HT1080 (cell line): ENCODE measurements around the gene LBHD1. TPM values are rescaled to one million over a fixed set of nuclear protein-coding genes. Genes with fewer than 3 reads are reported as not detected.
"Not testable (repeated sequence)": the region's sequence is repeated elsewhere in the genome, so short reads cannot be mapped to it uniquely, and the experiment has no call there.

Experiments
- DNase-seq: peaks from one replicate; pipeline ENCODE4 v3.0.0-alpha.2; 2015; ENCODE audit warnings: low read depth
- polyA plus RNA-seq, 2 experiments: library from polyadenylated mRNA; depleted of rRNA; stranded (reverse); fragments of >200 nt; gene quantifications; 2 replicates each; pipeline ENCODE4 v1.2.3, GENCODE V29; 2015
- total RNA-seq: library from RNA; depleted of rRNA; stranded (reverse); fragments of >200 nt; shearing (Covaris generic); gene quantifications from 2 replicates; pipeline ENCODE4 v1.2.3, GENCODE V29; 2014; rRNA removed

Gene LBHD1
- total RNA-seq: 4.8 and 6.6 TPM in 2 replicates
- polyA plus RNA-seq (2015; cell fraction: cytosol; rRNA removed): 6.7 and 8.7 TPM in 2 replicates
- polyA plus RNA-seq (2015; cell fraction: nucleus; rRNA removed): 34.1 and 37.4 TPM in 2 replicates

DNA sequence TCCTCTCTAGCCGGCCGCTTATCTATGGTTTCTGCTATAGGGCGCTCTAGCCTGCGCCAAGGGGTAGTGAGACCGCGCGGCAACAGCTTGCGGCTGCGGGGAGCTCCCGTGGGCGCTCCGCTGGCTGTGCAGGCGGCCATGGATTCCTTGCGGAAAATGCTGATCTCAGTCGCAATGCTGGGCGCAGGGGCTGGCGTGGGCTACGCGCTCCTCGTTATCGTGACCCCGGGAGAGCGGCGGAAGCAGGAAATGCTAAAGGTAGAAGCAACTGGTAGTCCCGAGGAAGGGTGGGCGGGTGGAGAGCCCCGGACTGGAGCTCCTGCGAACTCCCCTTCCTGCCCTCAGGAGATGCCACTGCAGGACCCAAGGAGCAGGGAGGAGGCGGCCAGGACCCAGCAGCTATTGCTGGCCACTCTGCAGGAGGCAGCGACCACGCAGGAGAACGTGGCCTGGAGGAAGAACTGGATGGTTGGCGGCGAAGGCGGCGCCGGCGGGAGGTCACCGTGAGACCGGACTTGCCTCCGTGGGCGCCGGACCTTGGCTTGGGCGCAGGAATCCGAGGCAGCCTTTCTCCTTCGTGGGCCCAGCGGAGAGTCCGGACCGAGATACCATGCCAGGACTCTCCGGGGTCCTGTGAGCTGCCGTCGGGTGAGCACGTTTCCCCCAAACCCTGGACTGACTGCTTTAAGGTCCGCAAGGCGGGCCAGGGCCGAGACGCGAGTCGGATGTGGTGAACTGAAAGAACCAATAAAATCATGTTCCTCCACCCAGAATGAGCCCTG lies at the start of gene LBHD1, which contains the start of gene UQCC3:
LBHD1 (minus strand) TSS at position 660 of the 782 bp plus-strand sequence. CDS start 2,236 bp downstream, outside the sequence.
UQCC3 (plus strand) TSS at position 66 of the 782 bp plus-strand sequence; CDS start at position 139, 73 bp downstream.
- peak; percentile 79 for DNase-seq

DNA sequence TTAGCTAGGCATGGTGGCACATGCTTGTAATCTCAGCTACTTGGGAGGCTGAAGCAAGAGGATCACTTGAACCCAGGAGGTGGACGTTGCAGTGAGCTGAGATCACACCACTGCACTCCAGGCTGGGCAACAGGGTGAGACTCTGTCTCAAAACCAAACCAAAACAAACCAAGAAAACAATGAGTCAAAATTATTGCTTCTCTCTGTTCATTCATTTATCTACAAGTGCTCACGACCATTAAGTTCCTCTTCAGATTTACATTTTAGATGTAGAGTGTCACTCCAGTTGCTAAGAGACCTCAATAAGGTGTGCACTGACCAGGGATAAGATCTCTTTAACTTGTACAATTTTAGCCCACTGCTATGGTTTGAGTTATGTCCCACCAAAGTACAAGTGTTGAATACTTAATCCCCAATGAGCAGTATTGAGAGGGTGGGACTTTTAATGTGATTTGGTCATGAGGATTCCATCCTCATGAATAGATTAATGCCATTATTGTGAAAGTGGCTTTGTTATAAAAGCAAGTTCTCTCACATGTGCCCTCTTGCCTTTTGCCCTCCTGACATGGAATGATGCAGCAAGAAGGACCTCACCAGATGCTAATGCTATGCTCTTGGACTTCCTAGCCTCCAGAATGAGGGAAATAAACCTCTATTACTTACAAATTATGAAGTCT lies 47.4 kb upstream of the LBHD1 start:
- no peak for DNase-seq

- no peak for DNase-seq
Measured at GRCh38 chr11:62716816-62717215, 44.7 kb upstream of the LBHD1 start.

- no peak for DNase-seq
Measured at GRCh38 chr11:62716206-62716605, 44.1 kb upstream of the LBHD1 start.

GRCh38 chr11:62715150-62716130 lies 43.4 kb upstream of the LBHD1 start:
- no peak for DNase-seq

DNA sequence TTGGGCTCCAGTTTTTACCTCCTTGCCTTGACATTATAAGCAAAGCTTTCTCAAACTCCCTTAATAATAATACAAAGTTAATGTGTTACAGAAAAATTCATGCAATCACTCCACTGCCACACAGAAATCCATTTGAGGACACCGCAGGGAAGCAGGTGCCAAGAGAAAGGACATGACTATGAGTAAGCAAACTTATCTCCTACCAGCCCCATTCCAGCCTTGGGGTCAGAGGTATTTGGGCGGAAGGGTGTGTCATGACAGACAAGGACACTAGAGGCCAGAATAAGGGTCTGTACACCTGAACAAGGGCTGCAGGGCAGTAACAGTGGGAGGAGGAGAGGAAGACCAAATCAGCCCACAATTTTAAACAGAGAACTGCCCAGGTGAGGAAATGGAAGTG lies 41.3 kb upstream of the LBHD1 start:
- no peak for DNase-seq

GRCh38 chr11:62712861-62713260 lies 40.8 kb upstream of the LBHD1 start:
- DNase-seq: no peak

DNA sequence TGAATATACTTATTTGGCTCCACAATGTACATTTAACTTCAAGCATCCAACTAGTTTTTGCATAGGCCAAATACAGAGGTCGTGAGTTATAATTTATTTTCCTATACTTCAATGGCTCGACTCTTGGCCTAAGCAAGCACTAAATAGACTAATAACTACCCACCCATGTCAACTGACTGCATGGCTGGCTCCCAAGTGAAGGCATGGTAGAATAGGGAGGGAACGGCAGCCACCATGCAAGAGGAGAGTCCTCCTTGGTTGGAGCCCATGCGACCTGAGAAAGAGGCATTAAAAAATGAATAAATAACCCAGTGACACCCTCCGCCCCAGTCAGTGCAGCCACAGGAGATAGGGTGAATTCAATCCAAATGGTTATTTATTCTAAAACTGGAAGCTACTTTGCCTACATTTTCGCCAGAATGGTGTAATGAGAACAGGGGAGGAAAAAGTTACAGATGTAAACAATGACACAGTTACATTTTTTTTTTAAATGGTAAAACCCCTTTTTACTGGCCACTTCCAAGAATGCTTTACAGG lies 40.3 kb upstream of the LBHD1 start:
- no peak for DNase-seq

GRCh38 chr11:62710001-62710345 lies 37.9 kb upstream of the LBHD1 start:
- no peak for DNase-seq

- peak; percentile 50 for DNase-seq
Measured at GRCh38 chr11:62709247-62710000, 37.4 kb upstream of the LBHD1 start.

DNA sequence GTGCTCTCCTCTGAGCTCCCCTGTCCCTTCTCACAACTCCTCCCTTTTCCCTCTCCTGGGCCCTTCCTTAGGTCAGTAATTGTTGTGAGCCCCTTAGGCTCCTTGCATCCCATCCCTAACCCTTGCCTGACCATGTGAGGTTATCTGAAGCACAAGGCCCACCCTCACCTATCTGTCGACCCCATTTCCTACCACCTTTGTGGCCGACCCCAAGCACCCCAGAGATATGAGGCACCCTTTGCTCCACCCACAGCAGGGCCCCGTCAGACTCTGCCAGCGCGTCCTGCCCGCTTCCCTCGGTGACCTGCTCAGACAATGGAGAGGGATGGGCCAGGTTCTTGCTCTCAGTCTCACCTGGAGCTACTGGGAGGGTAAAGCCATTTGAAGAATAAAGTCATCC lies 36.7 kb upstream of the LBHD1 start:
- DNase-seq: no peak

- DNase-seq: no peak
Measured at GRCh38 chr11:62708392-62708791, 36.3 kb upstream of the LBHD1 start.

- no peak for DNase-seq
Measured at GRCh38 chr11:62707277-62707861, 35.3 kb upstream of the LBHD1 start, which contains the start of the genes BSCL2 and GNG3. TSS of gene BSCL2 (minus strand) at chr11:62707424. CDS start at chr11:62707195, 229 bp downstream. TSS of gene GNG3 (plus strand) at chr11:62707676. CDS start at chr11:62708296, 620 bp downstream.

- no peak for DNase-seq
Measured at GRCh38 chr11:62706850-62707247, 34.8 kb upstream of the LBHD1 start.

GRCh38 chr11:62705880-62706849 lies 34.1 kb upstream of the LBHD1 start:
- peak; percentile 90 for DNase-seq

DNA sequence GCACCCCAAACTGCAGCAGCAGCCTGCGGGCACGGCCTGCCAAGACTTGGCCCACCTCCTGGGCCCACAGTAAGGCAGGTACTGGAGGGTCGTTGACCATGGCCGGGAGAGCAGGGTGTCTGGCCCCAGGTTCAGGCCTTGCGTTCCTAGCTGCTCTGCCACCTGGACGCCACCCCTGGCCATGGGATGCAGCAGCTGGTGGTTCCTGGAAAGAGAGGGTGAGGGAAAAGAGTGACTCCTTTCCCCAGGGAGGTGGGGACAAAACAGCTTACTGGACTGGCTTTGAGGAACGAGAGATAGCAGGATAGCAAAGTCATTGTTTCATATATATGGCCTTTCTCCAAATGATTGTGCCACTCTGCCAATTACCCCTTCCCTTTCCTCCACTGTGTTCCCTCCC lies 33.3 kb upstream of the LBHD1 start:
- DNase-seq: no peak

DNA sequence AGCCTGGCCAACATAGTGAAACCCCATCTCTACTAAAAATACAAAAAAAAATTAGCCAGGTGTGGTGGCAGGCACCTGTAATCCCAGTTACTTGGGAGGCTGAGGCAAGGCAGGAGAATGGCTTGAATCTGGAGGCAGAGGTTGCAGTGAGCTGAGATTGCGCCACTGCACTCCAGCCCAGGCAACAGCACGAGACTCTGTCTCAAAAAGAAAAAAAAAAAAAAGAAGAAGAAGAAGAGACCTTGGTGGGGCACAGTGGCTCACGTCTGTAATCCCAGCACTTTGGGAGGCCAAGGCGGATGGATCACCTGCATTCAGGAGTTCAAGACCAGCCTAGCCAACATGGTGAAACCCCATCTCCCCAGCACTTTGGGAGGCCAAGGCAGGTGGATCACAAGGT lies 31.9 kb upstream of the LBHD1 start:
- not testable (repeated sequence) for DNase-seq

DNA sequence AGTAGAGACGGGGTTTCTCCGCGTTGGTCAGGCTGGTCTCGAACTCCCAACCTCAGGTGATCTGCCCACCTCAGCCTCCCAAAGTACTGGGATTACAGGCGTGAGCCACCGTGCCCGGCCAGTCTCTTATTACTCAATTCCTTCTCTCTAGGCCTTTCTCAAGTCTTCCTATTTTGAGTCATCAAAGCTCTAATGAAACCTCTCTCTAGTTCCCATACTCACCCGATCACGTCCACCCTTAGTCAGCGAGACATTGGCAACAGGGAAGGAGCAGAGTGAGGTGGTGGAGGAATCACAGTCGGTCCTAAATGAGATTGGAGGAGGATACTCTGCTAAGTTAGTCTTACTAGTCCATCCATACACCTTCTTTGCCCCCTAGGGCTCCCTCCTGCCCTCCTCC lies 30.2 kb upstream of the LBHD1 start:
- DNase-seq: no peak
